PFSK-1 (cell line): ENCODE results near the gene MTX2.

Experiments used
- FOXP2 ChIP-seq: optimal IDR thresholded peaks from 2 replicates; pipeline ENCODE3; 2011; ENCODE audit warnings: borderline replicate concordance, control low read depth, inconsistent platforms; ENCODE audit not compliant: insufficient read depth; ENCODE audit errors: extremely low read length, extremely low read depth
- POLR2AphosphoS5 ChIP-seq: IDR thresholded peaks from 2 replicates; pipeline ENCODE4 v1.6.1; 2012; ENCODE audit warnings: low read depth, mild to moderate bottlenecking, control low read depth, low read length, moderate library complexity
- SIN3A ChIP-seq: IDR thresholded peaks from 2 replicates; pipeline ENCODE4 v1.6.1; 2012; ENCODE audit warnings: mild to moderate bottlenecking, low read length, moderate library complexity, borderline replicate concordance; ENCODE audit not compliant: insufficient read depth
- TAF1 ChIP-seq: IDR thresholded peaks from 2 replicates; pipeline ENCODE4 v1.6.1; 2012; ENCODE audit warnings: low read length, control low read depth, borderline replicate concordance; ENCODE audit not compliant: insufficient read depth
- TF ChIP-seq, protein P1 (sequence below), 2 experiments: IDR thresholded peaks; 2 replicates each; pipeline versions ENCODE4 v1.6.1 to v1.8.0; 2011 to 2012; ENCODE audit warnings: low read depth in 2 of 2, low read length in 2 of 2, control low read depth in 1 of 2, inconsistent platforms in 1 of 2, mild to moderate bottlenecking in 1 of 2, moderate library complexity in 1 of 2; ENCODE audit not compliant: insufficient read depth in 1 of 2

Gene MTX2

DNA sequence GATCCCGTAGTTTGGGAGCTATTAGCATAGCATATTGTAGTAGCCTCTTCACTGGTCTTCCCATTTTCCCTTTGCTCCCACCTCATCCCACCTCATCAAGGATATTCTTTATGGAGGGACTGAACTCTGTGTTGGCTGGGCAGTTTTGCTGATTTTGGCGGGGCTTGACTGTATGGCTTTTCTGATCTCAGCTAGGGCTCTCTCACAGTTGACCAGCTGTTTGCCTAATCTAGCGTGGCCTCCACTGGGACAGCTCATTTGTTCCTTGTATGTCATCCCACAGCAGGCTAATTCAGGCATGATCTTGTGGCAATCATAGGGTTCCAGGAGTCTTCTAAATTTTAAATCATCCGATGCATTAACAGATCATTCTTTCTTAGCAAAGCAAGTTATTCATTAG lies 30.2 kb upstream of the MTX2 start:
- no peak for TF ChIP-seq FOXP2
- no peak for TF ChIP-seq POLR2AphosphoS5
- TF ChIP-seq SIN3A: no peak
- TF ChIP-seq, protein P1, sequence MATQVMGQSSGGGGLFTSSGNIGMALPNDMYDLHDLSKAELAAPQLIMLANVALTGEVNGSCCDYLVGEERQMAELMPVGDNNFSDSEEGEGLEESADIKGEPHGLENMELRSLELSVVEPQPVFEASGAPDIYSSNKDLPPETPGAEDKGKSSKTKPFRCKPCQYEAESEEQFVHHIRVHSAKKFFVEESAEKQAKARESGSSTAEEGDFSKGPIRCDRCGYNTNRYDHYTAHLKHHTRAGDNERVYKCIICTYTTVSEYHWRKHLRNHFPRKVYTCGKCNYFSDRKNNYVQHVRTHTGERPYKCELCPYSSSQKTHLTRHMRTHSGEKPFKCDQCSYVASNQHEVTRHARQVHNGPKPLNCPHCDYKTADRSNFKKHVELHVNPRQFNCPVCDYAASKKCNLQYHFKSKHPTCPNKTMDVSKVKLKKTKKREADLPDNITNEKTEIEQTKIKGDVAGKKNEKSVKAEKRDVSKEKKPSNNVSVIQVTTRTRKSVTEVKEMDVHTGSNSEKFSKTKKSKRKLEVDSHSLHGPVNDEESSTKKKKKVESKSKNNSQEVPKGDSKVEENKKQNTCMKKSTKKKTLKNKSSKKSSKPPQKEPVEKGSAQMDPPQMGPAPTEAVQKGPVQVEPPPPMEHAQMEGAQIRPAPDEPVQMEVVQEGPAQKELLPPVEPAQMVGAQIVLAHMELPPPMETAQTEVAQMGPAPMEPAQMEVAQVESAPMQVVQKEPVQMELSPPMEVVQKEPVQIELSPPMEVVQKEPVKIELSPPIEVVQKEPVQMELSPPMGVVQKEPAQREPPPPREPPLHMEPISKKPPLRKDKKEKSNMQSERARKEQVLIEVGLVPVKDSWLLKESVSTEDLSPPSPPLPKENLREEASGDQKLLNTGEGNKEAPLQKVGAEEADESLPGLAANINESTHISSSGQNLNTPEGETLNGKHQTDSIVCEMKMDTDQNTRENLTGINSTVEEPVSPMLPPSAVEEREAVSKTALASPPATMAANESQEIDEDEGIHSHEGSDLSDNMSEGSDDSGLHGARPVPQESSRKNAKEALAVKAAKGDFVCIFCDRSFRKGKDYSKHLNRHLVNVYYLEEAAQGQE (IDR thresholded peaks at IDR 0.05; ENCODE audit: insufficient read depth in 1 of 2, low read depth in 2 of 2, low read length in 2 of 2): no peak
- no peak for TF ChIP-seq TAF1

DNA sequence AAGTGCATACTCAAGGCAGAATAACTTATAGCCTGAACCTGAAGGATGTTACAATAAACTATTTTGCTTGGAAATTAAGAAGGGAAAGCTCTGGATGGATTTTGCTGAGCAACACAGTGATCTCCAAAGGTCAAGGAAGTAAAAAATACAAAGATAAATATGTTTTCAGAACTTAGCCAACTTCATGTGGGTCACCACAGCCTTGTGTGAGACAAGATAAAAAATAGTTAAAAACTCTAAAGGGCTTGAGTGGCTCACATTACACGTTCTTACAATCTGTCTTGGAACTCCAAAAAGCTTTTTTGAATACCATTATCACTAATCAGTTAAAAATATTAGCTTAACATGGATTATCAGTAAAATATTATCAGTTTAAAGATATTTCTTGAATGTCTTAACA lies 28.9 kb upstream of the MTX2 start:
- TF ChIP-seq POLR2AphosphoS5: no peak
- no peak for TF ChIP-seq SIN3A
- no peak for TF ChIP-seq TAF1
- no peak for TF ChIP-seq FOXP2
- TF ChIP-seq, protein P1 (IDR thresholded peaks at IDR 0.05; ENCODE audit: insufficient read depth in 1 of 2, low read depth in 2 of 2, low read length in 2 of 2): no peak

DNA sequence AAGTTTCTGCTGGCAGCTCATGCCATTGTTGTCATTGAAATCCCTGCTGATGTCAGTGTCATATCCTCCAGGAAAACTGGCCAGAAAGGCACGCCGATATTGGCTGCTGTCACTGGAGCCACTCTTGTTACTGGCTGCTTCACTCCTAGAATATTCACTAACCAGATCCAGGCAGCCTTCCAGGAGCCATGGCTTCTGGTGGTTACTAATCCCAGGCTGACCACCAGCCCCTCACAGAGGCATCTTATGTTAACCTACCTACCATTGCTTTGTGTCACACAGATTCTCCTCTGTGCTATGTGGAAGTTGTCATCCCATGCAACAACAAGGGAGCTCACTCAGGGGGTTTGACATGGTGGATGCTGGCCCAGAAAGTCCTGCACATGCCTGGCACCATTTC lies 27.0 kb upstream of the MTX2 start:
- TF ChIP-seq FOXP2 (no peak), TAF1 (no peak), SIN3A (no peak), POLR2AphosphoS5 (no peak)
- TF ChIP-seq, protein P1 (IDR thresholded peaks at IDR 0.05; ENCODE audit: insufficient read depth in 1 of 2, low read depth in 2 of 2, low read length in 2 of 2): no peak

DNA sequence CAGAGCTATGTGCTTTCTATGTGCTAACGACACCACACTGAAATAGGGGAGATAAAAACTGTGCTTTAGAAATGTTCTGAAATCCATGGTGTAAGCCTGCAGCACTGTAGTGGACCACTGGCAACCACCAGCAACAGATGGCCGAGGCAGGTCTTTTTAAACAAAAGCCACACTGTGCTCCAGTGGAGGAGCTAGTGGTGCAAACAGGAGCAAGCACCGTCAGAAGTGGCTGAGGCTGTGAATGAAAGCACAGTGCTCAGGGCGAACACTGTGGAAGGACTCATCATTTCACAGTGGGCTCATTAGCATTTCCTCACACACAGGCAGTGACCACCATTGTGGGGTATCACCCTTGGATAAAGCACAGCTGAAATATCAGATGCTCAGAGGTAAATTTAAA lies 22.9 kb upstream of the MTX2 start:
- TF ChIP-seq SIN3A (no peak), FOXP2 (no peak), TAF1 (no peak), POLR2AphosphoS5 (no peak)
- TF ChIP-seq, protein P1 (IDR thresholded peaks at IDR 0.05; ENCODE audit: insufficient read depth in 1 of 2, low read depth in 2 of 2, low read length in 2 of 2): no peak

DNA sequence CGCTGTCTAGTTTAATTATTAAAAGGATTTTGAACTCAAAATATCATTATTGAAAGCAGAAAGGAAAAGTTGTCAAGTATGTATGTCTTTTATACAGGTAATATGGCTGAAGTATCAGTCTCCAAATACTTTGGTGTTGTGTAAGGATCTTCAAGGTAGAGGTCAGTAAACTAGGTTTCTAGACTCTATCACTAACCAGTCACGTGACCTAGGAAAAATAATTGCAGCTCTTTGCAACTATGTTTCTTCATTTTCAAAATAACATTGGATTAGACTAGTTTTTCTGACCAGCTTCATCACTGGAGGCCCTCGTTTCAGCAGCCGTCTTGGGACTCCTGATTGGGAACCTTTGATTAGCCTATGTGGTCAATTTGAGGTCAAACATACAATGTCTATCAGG lies 21.4 kb upstream of the MTX2 start:
- TF ChIP-seq TAF1: no peak
- no peak for TF ChIP-seq FOXP2
- TF ChIP-seq POLR2AphosphoS5: no peak
- TF ChIP-seq SIN3A: no peak
- TF ChIP-seq, protein P1 (IDR thresholded peaks at IDR 0.05; ENCODE audit: insufficient read depth in 1 of 2, low read depth in 2 of 2, low read length in 2 of 2): no peak
